Esophagus squamous epithelium (tissue), 5 donors: ENCODE results near the gene SLC45A1. TPM values are rescaled to one million over a fixed set of nuclear protein-coding genes. Genes with fewer than 3 reads are reported as not detected.

Source experiments
- DNase-seq: peaks from one replicate; lab custom pipeline; 2025; lab: John Stamatoyannopoulos, UW
- H3K27ac ChIP-seq, 4 donors: fragments of 200-600 bp; sonication (generic); one replicate each; pipeline ENCODE4 v1.5.1; 2016 to 2019; ENCODE audit warnings: mild to moderate bottlenecking in 1 of 4
- H3K27me3 ChIP-seq, 4 donors: fragments of 200-600 bp; sonication (generic); 1 replicate in 3 of 4; 2 replicates in 1 of 4; pipeline versions ENCODE4 v1.5.1 to v1.6.0; 2017 to 2021; ENCODE audit warnings: antibody characterized with exemption in 1 of 4
- H3K36me3 ChIP-seq, 3 donors: fragments of 200-600 bp; sonication (generic); one replicate each; pipeline ENCODE4 v1.5.1; 2016 to 2019
- H3K4me1 ChIP-seq, 3 donors: fragments of 200-600 bp; sonication (generic); one replicate each; pipeline ENCODE4 v1.5.1; 2017 to 2019
- H3K4me3 ChIP-seq, 4 donors: fragments of 200-600 bp; sonication (generic); 1 replicate in 3 of 4; 2 replicates in 1 of 4; pipeline ENCODE4 v1.5.1; 2016 to 2019; ENCODE audit warnings: mild to moderate bottlenecking in 2 of 4, moderate library complexity in 1 of 4
- H3K9me3 ChIP-seq, 3 donors: fragments of 200-600 bp; sonication (generic); one replicate each; pipeline ENCODE4 v1.5.1; 2016 to 2019
- CTCF ChIP-seq, 6 experiments: fragments of 450-650 bp in 4 of 6; fragments of 200-600 bp in 2 of 6; sonication (generic) in 2 of 6; IDR thresholded peaks; one replicate each; pipeline ENCODE4 v1.5.1; 2016 to 2019; ENCODE audit warnings: antibody characterized with exemption in 6 of 6, mild to moderate bottlenecking in 4 of 6, moderate library complexity in 4 of 6
- POLR2A ChIP-seq, 4 donors: fragments of 450-650 bp; IDR thresholded peaks; one replicate each; pipeline ENCODE4 v1.6.1; 2017; ENCODE audit warnings: antibody characterized with exemption in 4 of 4, mild to moderate bottlenecking in 4 of 4, moderate library complexity in 3 of 4
- WGBS, 2 donors: methylation state at CpG; one replicate each; pipeline ENCODE4 v1.1.5; 2018; 5-methylcytosine and 5-hydroxymethylcytosine counted together
- intact Hi-C: fragments of 100-400 bp; cut with DNase I; formaldehyde crosslinking; loops from one replicate; pipeline ENCODE4 v1.15.0; 2022
- total RNA-seq, 4 donors: library from RNA; depleted of rRNA; stranded (reverse); fragments of >200 nt; gene quantifications; one replicate each; pipeline ENCODE4 v1.1.0, GENCODE V29; 2016
- donor health status: DM: yes; HTN: yes; CAD: no.

Gene SLC45A1
- total RNA-seq, 4 donors from 2014 or later, result 0.13 to 3.4 (median 0.81) TPM

- peaks cover 8 to 67% (median 11%) of the 10 kb centered on the region in 3 donors for H3K4me1 ChIP-seq
- no peaks in the 10 kb centered on the region for H3K9me3 ChIP-seq
- WGBS, 2 donors, result 75 to 81% methylated on average over 8 of the region's 8 CpGs
- intact Hi-C loops, result no loop called here
- no peaks in the 10 kb centered on the region for H3K27me3 ChIP-seq
- H3K36me3 ChIP-seq, result peaks cover 36 to 72% (median 46%) of the 10 kb centered on the region in 3 donors
- H3K27ac ChIP-seq, result peak overlapping the region in 3 of 4 donors; percentile 68 to 70 (median 68)
- no peak overlapping the region for H3K4me3 ChIP-seq
- no peak for DNase-seq
- no peak for TF ChIP-seq CTCF (IDR thresholded peaks at IDR 0.05)
- TF ChIP-seq POLR2A (IDR thresholded peaks at IDR 0.05), result no peak
These were observed 36.1 kb downstream of the SLC45A1 start for GRCh38 chr1:8354038-8354437.

GRCh38 chr1:8355439-8356255 lies 37.7 kb downstream of the SLC45A1 start:
- H3K27me3 ChIP-seq, result no peaks in the 10 kb centered on the region
- peaks cover 47 to 88% (median 60%) of the 10 kb centered on the region in 3 donors for H3K36me3 ChIP-seq
- H3K4me3 ChIP-seq, result no peak overlapping the region
- H3K4me1 ChIP-seq, result peaks cover 7 to 54% (median 8%) of the 10 kb centered on the region in 3 donors
- no peak for DNase-seq
- H3K27ac ChIP-seq, result peak overlapping the region in 3 of 4 donors; percentile 5 to 68 (median 42)
- 76 to 82% methylated on average over 7 to 14 of the region's 24 CpGs for WGBS, 2 donors
- TF ChIP-seq POLR2A (IDR thresholded peaks at IDR 0.05) (no peak), CTCF (IDR thresholded peaks at IDR 0.05) (no peak)
- intact Hi-C loops, result no loop called here
- no peaks in the 10 kb centered on the region for H3K9me3 ChIP-seq

GRCh38 chr1:8356256-8357209 lies 38.6 kb downstream of the SLC45A1 start:
- Histone ChIP-seq H3K36me3 (peaks cover 56 to 96% (median 67%) of the 10 kb centered on the region in 3 donors), H3K27ac (peak overlapping the region in 3 of 4 donors; percentile 7 to 32 (median 11)), H3K9me3 (no peaks in the 10 kb centered on the region), H3K4me3 (no peak overlapping the region), H3K4me1 (peaks cover 7 to 50% (median 8%) of the 10 kb centered on the region in 3 donors), H3K27me3 (no peaks in the 10 kb centered on the region)
- DNase-seq, result no peak
- no peak for TF ChIP-seq CTCF (IDR thresholded peaks at IDR 0.05)
- TF ChIP-seq POLR2A (IDR thresholded peaks at IDR 0.05), result no peak
- intact Hi-C loops, result no loop called here
- WGBS, 2 donors, result 82 to 88% methylated on average over 13 to 24 of the region's 27 CpGs

- WGBS, 2 donors, result 74 to 90% methylated on average over 4 to 6 of the region's 14 CpGs
- Histone ChIP-seq H3K27me3 (no peaks in the 10 kb centered on the region), H3K36me3 (peaks cover 57 to 100% (median 76%) of the 10 kb centered on the region in 3 donors), H3K9me3 (no peaks in the 10 kb centered on the region), H3K4me3 (no peak overlapping the region), H3K4me1 (peaks cover 0 to 43% (median 0%) of the 10 kb centered on the region in 3 donors), H3K27ac (peak overlapping the region in 3 of 4 donors; percentile 22 to 32 (median 25))
- TF ChIP-seq POLR2A (IDR thresholded peaks at IDR 0.05) (no peak), CTCF (IDR thresholded peaks at IDR 0.05) (no peak)
- intact Hi-C loops, result no loop called here
- no peak for DNase-seq
These were observed 39.6 kb downstream of the SLC45A1 start for GRCh38 chr1:8357329-8358101.
